HG03139 (cell line): Measurements from ENCODE around the gene ZFPM1.

Experiments used
- ATAC-seq: cut with Tn5 transposase; IDR thresholded peaks from one replicate; pipeline ENCODE4 v1.9.1; 2021; ENCODE audit not compliant: unreplicated experiment

ZFPM1 gene

GRCh38 chr16:88537859-88538258 is 84.8 kb downstream of the ZFPM1 start:
- no peak for ATAC-seq

- no peak for ATAC-seq
Observed at GRCh38 chr16:88538366-88539060, 85.4 kb downstream of the ZFPM1 start.

- no peak for ATAC-seq
Observed at GRCh38 chr16:88539261-88539651, 86.2 kb downstream of the ZFPM1 start.

- no peak for ATAC-seq
Observed at GRCh38 chr16:88539652-88540345, 86.7 kb downstream of the ZFPM1 start.

- ATAC-seq = no peak
Observed at GRCh38 chr16:88540346-88540977, 87.4 kb downstream of the ZFPM1 start.

GRCh38 chr16:88541831-88542616 is 88.9 kb downstream of the ZFPM1 start:
- no peak for ATAC-seq

- no peak for ATAC-seq
Observed at GRCh38 chr16:88543230-88543813, 90.2 kb downstream of the ZFPM1 start.

GRCh38 chr16:88545781-88546180 is 92.7 kb downstream of the ZFPM1 start:
- no peak for ATAC-seq

GRCh38 chr16:88548131-88548874 is 95.2 kb downstream of the ZFPM1 start:
- no peak for ATAC-seq

GRCh38 chr16:88548985-88549384 is 95.9 kb downstream of the ZFPM1 start:
- ATAC-seq = no peak

GRCh38 chr16:88549671-88550245 is 96.7 kb downstream of the ZFPM1 start:
- ATAC-seq = no peak

- ATAC-seq = no peak
Observed at GRCh38 chr16:88550246-88550661, 97.2 kb downstream of the ZFPM1 start.

- no peak for ATAC-seq
Observed at GRCh38 chr16:88552166-88552565, 99.1 kb downstream of the ZFPM1 start.

GRCh38 chr16:88552815-88553214 is 99.7 kb downstream of the ZFPM1 start:
- no peak for ATAC-seq

GRCh38 chr16:88553739-88554138 is 100.7 kb downstream of the ZFPM1 start:
- ATAC-seq = no peak

- ATAC-seq = no peak
Observed at GRCh38 chr16:88554711-88555264, 101.7 kb downstream of the ZFPM1 start.

GRCh38 chr16:88556294-88556988 is 103.4 kb downstream of the ZFPM1 start:
- no peak for ATAC-seq

GRCh38 chr16:88558457-88559442 is 105.7 kb downstream of the ZFPM1 start:
- no peak for ATAC-seq
